SK-N-MC (cell line): ENCODE results near the gene ADAMTS19.

Experiments used
- EZH2 ChIP-seq: fragments of 200-600 bp; sonication (generic); IDR thresholded peaks from one replicate; pipeline ENCODE4 v1.6.1; 2017; ENCODE audit warnings: antibody characterized with exemption
- FOXP2 ChIP-seq: optimal IDR thresholded peaks from 2 replicates; pipeline ENCODE3; 2011; ENCODE audit warnings: mild to moderate bottlenecking, moderate library complexity; ENCODE audit not compliant: insufficient read depth; ENCODE audit errors: extremely low read length, control extremely low read depth

- TF ChIP-seq EZH2, result no peak
- no peak for TF ChIP-seq FOXP2
Observed at GRCh38 chr5:129459777-129460671, at the start of gene ADAMTS19.
